Testis (tissue), 3 donors: Measurements from ENCODE around the gene C11orf91. TPM values are rescaled to one million over a fixed set of nuclear protein-coding genes. Genes with fewer than 3 reads are reported as not detected.

Experiments
- DNase-seq: peaks from one replicate; pipeline ENCODE4 v3.0.0-alpha.2; 2019
- H3K27ac ChIP-seq, 2 donors: fragments of 200-600 bp; sonication (generic); one replicate each; pipeline ENCODE4 v1.5.1; 2019
- H3K27me3 ChIP-seq: fragments of 200-600 bp; sonication (generic); one replicate; pipeline ENCODE4 v1.5.1; 2019
- H3K36me3 ChIP-seq: fragments of 200-600 bp; sonication (generic); one replicate; pipeline ENCODE4 v1.5.1; 2017; ENCODE audit warnings: low read depth; ENCODE audit errors: missing control alignments
- H3K4me1 ChIP-seq: fragments of 200-600 bp; sonication (generic); one replicate; pipeline ENCODE4 v1.5.1; 2019
- H3K4me3 ChIP-seq, 2 donors: fragments of 200-600 bp; sonication (generic); one replicate each; pipeline ENCODE4 v1.5.1; 2017 to 2019
- H3K9me3 ChIP-seq: fragments of 200-600 bp; sonication (generic); one replicate; pipeline ENCODE4 v1.5.1; 2017
- CTCF ChIP-seq, 3 experiments: fragments of 450-650 bp in 2 of 3; fragments of 200-600 bp in 1 of 3; sonication (generic) in 1 of 3; IDR thresholded peaks; one replicate each; pipeline ENCODE4 v1.5.1; 2016 to 2019; ENCODE audit warnings: antibody characterized with exemption in 3 of 3, mild to moderate bottlenecking in 2 of 3, moderate library complexity in 1 of 3
- POLR2A ChIP-seq: fragments of 450-650 bp; IDR thresholded peaks from one replicate; pipeline ENCODE4 v1.6.1; 2017; ENCODE audit warnings: antibody characterized with exemption, mild to moderate bottlenecking, moderate library complexity
- WGBS, 2 donors: methylation state at CpG; one replicate each; pipeline ENCODE4 v1.1.5; 2018; 5-methylcytosine and 5-hydroxymethylcytosine counted together
- intact Hi-C: fragments of 100-400 bp; cut with DNase I; formaldehyde crosslinking; loops from one replicate; pipeline ENCODE4 v1.15.1; 2023; ENCODE audit warnings: low total_unique reads
- polyA plus RNA-seq: library from polyadenylated mRNA; stranded (reverse); fragments of 350-450 nt; fragmentation: Illumina TruSeq; extraction: RNeasy Lipid Tissue Mini Kit (QIAGEN cat#74804); gene quantifications from one replicate; pipeline ENCODE4 v1.2.3, GENCODE V29; 2014; ENCODE audit warnings: low read depth, low replicate concordance; ENCODE audit not compliant: insufficient read depth
- total RNA-seq, 2 donors: library from RNA; depleted of rRNA; stranded (reverse); fragments of >200 nt; gene quantifications; one replicate each; pipeline ENCODE4 v1.2.3, GENCODE V29; 2016

Gene C11orf91
- total and polyA plus RNA-seq, 3 donors from 2014 or later: 0.81 to 12.8 TPM; not detected in 1

- intact Hi-C loops: no loop called here
- Histone ChIP-seq H3K4me1 (no peaks in the 10 kb centered on the region), H3K27me3 (no peaks in the 10 kb centered on the region), H3K27ac (no peak overlapping the region), H3K9me3 (no peaks in the 10 kb centered on the region), H3K36me3 (no peaks in the 10 kb centered on the region), H3K4me3 (no peak overlapping the region)
- no peak for DNase-seq
- TF ChIP-seq POLR2A (no peak), CTCF (IDR thresholded peaks at IDR 0.05) (no peak)
- WGBS, 2 donors: 87% methylated on average over 11 of the region's 11 CpGs
These were observed 44.6 kb downstream of the C11orf91 start for GRCh38 chr11:33655842-33656600.

GRCh38 chr11:33654594-33654993 is 46.0 kb downstream of the C11orf91 start:
- 94 to 95% methylated on average over 6 of the region's 6 CpGs for WGBS, 2 donors
- no peak overlapping the region for H3K4me3 ChIP-seq
- no peaks in the 10 kb centered on the region for H3K27me3 ChIP-seq
- H3K36me3 ChIP-seq: no peaks in the 10 kb centered on the region
- DNase-seq: no peak
- TF ChIP-seq CTCF (IDR thresholded peaks at IDR 0.05) (no peak), POLR2A (no peak)
- H3K9me3 ChIP-seq: no peaks in the 10 kb centered on the region
- no peak overlapping the region for H3K27ac ChIP-seq
- H3K4me1 ChIP-seq: peaks cover 5% of the 10 kb centered on the region
- intact Hi-C loops: no loop called here

DNA sequence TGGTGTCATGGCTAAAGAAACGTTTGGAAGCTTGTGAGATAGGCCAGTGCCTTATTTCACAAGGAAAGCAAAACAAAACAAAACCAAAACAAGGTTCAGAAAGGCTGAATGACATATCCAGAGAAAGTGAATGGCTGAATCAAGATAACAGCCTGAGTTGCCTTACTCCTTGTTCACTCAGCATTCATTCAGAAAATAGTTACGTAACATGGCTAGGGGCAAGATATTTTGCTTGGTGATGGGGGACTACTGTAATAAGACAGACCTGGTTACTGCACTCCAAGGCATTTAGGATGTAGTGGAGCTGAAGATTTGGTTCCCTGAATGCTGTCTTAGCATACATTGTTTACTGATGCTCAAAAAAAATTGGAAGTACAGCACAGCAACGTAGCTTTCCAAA is 47.7 kb downstream of the C11orf91 start:
- Histone ChIP-seq H3K27me3 (no peaks in the 10 kb centered on the region), H3K9me3 (no peaks in the 10 kb centered on the region), H3K36me3 (no peaks in the 10 kb centered on the region), H3K27ac (no peak overlapping the region), H3K4me1 (peaks cover 11% of the 10 kb centered on the region), H3K4me3 (no peak overlapping the region)
- TF ChIP-seq POLR2A (no peak), CTCF (IDR thresholded peaks at IDR 0.05) (no peak)
- intact Hi-C loops: no loop called here
- WGBS, 2 donors: 64 to 67% methylated on average over 3 of the region's 3 CpGs
- no peak for DNase-seq

- no peak overlapping the region for H3K27ac ChIP-seq
- 43 to 82% methylated on average over 1 of the region's 1 CpG for WGBS, 2 donors
- H3K4me1 ChIP-seq: peaks cover 11% of the 10 kb centered on the region
- intact Hi-C loops: no loop called here
- TF ChIP-seq CTCF (IDR thresholded peaks at IDR 0.05) (no peak), POLR2A (no peak)
- H3K4me3 ChIP-seq: no peak overlapping the region
- no peaks in the 10 kb centered on the region for H3K36me3 ChIP-seq
- no peaks in the 10 kb centered on the region for H3K27me3 ChIP-seq
- DNase-seq: no peak
- no peaks in the 10 kb centered on the region for H3K9me3 ChIP-seq
These were observed 48.2 kb downstream of the C11orf91 start for GRCh38 chr11:33652431-33652830.

- Histone ChIP-seq H3K27ac (no peak overlapping the region), H3K27me3 (no peaks in the 10 kb centered on the region), H3K4me1 (peaks cover 11% of the 10 kb centered on the region), H3K9me3 (no peaks in the 10 kb centered on the region), H3K36me3 (no peaks in the 10 kb centered on the region), H3K4me3 (no peak overlapping the region)
- DNase-seq: no peak
- intact Hi-C loops: no loop called here
- TF ChIP-seq POLR2A (no peak), CTCF (IDR thresholded peaks at IDR 0.05) (no peak)
- 43 to 54% methylated on average over 5 to 6 of the region's 6 CpGs for WGBS, 2 donors
These were observed 48.6 kb downstream of the C11orf91 start for GRCh38 chr11:33651990-33652389.
